NCI-H69 (cell line): ENCODE measurements around the gene HKDC1.
"Not testable (repeated sequence)": the region's sequence is repeated elsewhere in the genome, so short reads cannot be mapped to it uniquely, and the experiment has no call there.

Source experiments
- DNase-seq: peaks from one replicate; lab custom pipeline; 2025; lab: John Stamatoyannopoulos, UW

Gene HKDC1

GRCh38 chr10:69241575-69241974 lies 21.4 kb downstream of the HKDC1 start:
- DNase-seq, result no peak

GRCh38 chr10:69242040-69242851 lies 22.1 kb downstream of the HKDC1 start:
- DNase-seq, result no peak

GRCh38 chr10:69242852-69243212 lies 22.7 kb downstream of the HKDC1 start:
- DNase-seq, result peak; percentile 2

- DNase-seq, result no peak
Measured at GRCh38 chr10:69243817-69244216, 23.7 kb downstream of the HKDC1 start.

- DNase-seq, result no peak
Measured at GRCh38 chr10:69246036-69246435, 25.9 kb downstream of the HKDC1 start.

GRCh38 chr10:69246581-69247312 lies 26.6 kb downstream of the HKDC1 start:
- DNase-seq, result no peak

- DNase-seq, result no peak
Measured at GRCh38 chr10:69247313-69247710, 27.2 kb downstream of the HKDC1 start.

DNA sequence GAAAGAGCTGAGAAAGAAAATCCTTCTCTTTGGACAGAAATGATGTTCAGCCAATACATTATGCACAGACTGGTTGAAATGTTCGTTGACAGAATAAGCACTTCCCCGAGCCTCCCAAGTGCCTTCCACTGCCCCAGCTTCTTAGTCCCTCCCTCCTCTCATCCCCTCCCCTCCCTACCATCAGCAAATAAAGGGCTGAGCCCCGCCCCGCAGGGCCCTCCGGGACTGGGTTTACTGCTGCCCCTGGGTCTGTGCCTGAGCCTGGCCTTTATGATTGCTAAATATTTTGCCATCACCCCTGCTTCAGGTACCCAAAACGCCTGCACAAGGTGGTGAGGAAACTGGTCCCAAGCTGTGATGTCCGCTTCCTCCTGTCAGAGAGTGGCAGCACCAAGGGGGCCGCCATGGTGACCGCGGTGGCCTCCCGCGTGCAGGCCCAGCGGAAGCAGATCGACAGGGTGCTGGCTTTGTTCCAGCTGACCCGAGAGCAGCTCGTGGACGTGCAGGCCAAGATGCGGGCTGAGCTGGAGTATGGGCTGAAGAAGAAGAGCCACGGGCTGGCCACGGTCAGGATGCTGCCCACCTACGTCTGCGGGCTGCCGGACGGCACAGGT lies 28.1 kb downstream of the HKDC1 start:
- DNase-seq, result peak; percentile 14

DNA sequence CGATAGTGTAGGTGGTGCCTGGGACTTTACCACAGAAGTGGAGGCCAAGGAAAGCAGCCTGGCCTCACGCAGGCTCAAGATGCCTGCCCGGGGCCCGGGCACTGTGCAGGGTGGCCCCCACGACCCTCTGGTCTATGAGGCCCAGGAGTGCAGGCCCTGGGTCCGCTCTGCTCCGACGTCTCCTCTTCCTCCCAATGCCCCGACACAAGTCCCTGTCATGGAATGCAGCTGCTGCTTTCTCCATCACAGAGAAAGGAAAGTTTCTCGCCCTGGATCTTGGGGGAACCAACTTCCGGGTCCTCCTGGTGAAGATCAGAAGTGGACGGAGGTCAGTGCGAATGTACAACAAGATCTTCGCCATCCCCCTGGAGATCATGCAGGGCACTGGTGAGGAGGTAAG lies 29.9 kb downstream of the HKDC1 start:
- DNase-seq, result no peak

- not testable (repeated sequence) for DNase-seq
Measured at GRCh38 chr10:69251417-69251816, 31.3 kb downstream of the HKDC1 start.

DNA sequence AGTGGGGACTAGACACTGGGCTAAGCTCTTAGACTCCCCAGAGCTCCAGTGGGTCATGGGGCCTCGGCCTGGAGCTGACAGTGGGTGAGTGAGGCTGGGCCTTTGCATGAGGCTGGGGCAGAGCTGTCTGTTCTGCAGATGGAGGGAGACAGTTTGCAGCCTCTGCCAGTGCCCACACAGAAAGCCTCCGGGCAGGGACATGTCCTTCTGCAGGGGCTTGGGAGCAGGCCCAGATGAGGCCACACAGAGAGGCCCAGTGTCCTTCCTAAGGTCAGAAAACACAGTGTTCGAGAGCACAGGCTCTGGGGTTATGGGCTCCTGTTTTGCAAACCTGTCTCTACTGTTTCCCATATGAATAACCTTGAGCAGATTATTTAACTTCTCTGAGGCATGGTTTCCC lies 33.0 kb downstream of the HKDC1 start:
- DNase-seq, result no peak

DNA sequence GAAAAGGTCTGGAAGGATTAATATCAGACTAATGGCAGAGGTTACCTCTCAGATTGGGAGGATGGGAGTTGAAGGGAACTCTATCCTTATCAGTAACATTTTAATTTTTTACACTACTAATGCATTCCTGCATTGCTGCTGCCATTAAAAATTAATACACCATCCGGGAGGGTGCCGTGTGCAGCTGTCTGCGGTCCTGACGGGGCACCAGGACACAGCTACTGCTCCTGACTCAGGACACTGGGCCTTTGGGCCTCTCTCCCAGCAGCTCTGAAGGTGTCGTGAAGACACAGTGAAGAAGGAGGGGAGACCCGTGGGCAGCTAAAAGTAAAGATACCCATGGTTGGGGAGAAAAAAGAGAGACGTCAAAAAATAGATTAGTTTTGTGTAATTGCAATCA lies 34.7 kb downstream of the HKDC1 start:
- no peak for DNase-seq

DNA sequence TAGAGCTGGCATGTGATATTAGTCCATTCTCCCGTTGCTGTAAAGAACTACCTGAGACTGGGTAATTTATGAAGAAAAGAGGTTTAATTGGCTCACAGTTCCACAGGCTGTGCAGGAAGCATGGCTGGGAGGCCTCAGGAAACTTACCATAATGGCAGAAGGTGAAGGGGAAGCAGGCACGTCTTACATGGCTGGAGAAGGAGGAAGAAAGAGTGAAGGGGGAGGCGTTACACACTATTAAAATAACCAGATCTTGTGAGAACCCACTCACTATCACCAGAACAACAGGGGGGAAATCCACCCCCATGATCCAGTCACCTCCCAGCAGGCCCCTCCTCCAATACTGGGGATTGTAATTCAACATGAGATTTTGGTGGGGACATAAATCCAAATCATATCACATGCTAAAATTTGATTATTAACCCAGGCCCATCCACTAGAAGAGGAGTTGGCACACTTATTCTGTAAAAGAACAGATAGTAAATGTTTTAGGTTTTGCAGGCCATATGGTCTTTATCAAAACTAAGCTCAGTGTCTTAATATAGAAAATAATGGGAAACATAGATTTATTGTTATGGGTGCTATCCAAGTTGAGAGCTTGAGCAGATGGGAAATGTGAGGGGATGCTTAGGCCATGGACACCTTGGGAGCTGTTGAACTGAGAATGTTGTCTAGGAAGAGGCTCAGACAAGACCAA lies 39.6 kb downstream of the HKDC1 start:
- no peak for DNase-seq

DNA sequence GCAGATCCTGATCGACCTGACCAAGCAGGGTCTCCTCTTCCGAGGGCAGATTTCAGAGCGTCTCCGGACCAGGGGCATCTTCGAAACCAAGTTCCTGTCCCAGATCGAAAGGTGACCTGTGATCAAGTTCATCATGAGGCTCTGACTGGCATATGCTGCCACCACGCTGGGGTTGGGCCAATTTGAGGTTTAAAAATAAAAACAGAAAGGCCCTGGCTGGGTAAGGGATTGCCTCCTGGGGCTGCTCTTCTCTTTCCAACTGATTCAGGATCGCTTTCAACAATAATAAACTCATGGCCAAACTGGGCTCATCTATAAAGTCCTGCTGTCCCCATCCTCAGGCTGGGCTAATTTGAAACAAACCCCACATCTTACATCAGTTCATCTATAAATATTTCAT lies 41.1 kb downstream of the HKDC1 start:
- DNase-seq, result no peak

DNA sequence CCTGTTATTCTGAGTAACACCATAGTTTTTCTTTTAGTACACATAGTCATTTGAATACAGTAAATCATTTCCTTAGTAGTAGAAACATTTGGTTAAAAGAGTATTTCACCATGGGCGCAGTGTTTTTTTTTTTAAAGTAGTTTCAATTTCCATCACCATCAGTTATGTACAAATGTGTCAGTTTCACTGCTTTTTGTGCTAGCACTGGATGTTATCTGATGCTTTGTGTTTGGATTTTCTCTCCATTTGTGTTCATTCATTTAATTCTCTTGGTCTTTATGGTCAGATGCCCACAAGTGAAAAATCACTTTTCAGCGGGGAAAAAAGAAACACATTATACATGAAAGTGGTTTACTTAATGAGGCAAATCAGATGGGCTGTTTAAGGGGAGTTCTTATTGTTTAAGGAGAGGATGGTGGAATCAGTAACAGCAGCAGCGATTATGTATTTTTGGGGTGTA lies 42.2 kb downstream of the HKDC1 start:
- DNase-seq, result peak; percentile 2

DNA sequence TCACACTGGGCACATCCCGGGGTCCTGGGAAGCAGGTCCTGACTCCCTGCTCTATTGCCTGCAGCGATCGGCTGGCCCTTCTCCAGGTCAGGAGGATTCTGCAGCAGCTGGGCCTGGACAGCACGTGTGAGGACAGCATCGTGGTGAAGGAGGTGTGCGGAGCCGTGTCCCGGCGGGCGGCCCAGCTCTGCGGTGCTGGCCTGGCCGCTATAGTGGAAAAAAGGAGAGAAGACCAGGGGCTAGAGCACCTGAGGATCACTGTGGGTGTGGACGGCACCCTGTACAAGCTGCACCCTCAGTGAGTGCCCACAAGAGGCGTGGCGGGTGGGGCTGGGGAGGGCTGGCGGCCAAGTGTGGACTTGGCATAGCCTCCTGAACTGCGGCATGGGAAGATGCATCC lies 45.4 kb downstream of the HKDC1 start:
- DNase-seq, result peak; percentile 1

DNA sequence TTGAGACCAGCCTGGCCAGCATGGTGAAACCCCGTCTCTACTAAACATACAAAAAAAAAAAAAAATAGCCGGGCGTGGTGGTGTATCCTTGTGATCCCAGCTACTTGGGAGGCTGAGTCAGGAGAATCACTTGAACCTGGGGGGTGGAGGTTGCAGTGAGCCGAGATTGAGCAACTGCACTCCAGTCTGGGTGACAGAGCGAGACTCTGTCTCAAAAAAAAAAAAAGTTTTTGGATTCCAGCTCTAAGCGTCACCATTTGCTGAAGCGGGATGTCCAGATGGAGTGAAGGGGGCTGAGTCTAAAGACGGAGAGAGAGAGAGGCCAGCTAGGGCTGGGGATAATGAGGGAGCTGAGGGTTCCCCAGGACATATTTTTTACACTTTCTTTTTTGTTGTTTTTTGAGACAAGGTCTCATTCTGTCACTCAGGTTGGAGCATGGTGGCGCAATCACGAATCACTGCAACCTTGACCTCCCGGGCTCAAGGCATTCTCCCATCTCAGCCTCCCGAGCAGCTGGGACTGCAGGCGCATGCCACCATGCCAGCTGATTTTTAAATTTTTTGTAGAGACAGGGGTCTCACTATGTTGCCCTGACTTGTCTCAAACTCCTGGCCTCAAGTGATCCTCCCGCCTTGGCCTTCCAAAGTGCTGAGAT lies 48.8 kb downstream of the HKDC1 start:
- DNase-seq, result no peak

- DNase-seq, result no peak
Measured at GRCh38 chr10:69269761-69270160, 49.6 kb downstream of the HKDC1 start.

- DNase-seq, result no peak
Measured at GRCh38 chr10:69270990-69271389, 50.9 kb downstream of the HKDC1 start.

DNA sequence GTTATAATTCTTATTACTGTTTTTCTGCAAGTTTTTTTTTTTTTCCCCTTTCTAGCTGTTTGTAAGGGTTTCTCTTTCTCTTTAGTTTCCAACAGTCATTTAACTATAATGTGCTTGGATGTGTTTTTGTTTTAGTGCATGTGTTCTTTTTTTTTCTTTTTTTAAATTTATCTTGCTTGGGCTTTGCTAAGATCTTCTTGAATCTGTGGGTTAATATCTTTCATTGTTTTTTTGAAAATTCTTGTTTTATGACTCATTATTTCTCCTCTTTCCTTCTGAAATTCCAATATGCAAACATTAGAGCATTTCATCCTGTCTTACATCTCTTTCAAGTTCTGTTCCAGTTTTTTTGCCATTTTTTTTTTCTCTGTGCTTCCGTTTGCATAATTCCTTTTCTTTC lies 52.5 kb downstream of the HKDC1 start:
- DNase-seq, result no peak

- no peak for DNase-seq
Measured at GRCh38 chr10:69275444-69275843, 55.3 kb downstream of the HKDC1 start.

DNA sequence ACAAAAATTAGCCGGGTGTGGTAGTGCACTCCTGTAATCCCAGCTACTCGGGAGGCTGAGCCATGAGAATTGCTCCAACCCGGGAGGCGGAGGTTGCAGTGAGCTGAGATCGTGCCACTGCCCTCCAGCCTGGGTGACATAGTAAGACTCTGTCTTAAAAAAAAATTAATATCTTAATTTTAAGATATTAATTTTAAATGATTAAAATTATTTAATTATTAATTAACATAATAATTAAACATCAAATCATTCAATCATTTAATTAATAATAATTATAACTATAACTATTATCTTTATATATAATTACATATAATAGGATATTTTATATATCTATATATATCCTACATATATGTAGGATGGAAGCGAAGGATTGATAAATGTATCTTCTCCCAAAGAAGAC lies 56.4 kb downstream of the HKDC1 start:
- no peak for DNase-seq
